HK-2 (cell line): ENCODE results near the gene NPDC1.

ENCODE experiments used
- DNase-seq: peaks from one replicate; pipeline ENCODE4 v3.0.0-alpha.2; 2018; ENCODE audit not compliant: unreplicated experiment

The NPDC1 gene

DNA sequence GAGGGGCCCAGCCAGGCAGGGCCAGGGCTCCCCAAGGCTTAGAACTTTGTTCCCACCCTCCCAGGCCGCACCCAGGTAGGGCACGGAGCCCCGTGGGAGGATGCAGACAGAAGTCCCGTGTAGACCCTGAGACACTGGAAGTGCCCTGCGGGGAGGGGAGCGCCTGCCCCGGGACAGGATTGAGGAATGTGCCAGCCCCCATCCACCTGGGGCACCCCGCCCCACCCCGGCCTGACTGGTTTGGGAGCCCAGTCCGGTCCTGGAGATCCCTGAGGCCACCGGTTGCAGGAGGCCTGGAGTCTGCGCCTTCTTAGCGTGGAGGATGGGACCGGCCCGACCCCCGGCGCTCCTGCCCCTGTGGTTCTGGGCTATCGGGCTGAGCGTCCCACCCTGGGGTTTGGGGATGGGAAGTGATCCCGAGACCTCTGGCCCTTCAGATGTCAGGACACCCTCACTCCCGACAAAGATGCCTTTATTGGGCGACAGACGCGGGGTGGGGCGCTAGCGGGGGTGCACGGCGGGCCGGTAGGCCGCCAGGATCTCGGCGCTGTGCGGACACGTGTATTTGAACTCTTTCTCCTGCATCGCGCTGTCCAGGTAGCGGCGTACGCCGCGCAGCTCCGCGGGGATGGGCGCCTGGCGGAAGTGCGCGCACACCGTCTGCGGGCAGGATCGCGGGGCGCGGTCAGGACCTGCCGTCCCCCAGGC, 51.6 kb downstream of the NPDC1 start:
- DNase-seq, result no peak

DNA sequence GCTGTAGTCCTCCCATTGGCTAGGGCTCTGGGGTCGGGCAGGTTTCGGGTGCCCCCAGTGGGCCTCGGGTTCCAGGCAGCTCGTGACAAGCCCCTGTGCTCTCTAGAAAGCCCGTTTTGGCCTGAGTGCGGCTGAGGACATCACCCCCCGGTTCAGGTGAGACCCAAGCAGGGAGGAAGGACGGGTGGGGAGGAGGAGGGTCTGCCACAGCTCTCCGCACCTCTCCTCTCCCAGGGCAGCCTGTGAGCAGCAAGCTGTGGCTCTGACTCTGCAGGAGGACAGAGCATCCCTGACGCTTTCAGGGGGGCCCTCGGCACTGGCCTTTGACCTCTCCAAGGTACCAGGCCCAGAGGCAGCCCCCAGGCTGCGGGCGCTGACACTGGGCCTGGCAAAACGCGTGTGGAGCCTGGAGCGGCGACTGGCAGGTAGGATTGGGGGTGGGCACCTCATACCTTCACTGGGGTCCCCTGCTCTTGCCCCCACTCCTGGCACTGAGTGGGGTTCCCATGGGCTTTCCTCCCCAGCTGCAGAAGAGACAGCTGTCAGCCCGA, 53.1 kb downstream of the NPDC1 start:
- DNase-seq, result no peak

DNA sequence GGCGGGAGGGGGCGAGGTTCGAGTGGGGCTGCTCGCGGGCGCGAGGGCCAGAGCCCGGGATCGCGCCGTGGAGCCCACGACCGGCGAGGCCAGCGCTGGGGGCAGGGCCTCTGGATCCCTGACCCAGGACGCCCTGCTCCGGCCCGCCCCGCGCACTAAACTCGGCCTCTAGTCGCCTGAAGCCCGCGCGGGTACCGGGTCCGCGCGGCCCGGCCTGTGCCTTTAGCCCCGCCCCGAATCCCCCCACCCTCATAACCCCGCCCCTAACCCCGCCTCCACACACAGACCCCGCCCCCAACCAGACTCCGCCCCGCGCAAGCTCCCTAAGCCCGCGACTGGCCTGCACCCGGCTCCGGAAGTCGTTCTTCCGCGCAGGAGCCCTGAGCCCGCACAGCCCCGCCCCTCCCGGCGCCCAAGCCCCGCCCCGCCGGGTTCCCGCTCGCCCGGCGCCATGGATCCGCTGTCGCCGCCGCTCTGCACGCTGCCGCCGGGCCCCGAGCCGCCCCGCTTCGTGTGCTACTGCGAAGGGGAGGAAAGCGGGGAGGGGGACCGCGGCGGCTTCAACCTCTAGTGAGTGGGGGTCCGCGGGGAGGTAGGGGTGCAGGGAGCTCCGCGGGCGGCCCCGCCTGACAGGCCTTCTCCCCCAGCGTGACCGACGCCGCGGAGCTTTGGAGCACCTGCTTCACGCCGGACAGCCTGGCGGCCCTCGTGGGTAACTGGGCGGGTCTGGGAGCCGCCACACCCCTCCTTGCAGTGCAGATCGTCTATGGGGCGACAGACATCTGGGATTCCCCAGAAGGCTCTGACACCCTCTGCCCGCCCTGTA, 53.8 kb downstream of the NPDC1 start, which contains the start of gene PAXX:
PAXX (plus strand) TSS at position 430 of the 826 bp plus-strand sequence; CDS start at position 452, 22 bp downstream.
- peak; percentile 97 for DNase-seq

DNA sequence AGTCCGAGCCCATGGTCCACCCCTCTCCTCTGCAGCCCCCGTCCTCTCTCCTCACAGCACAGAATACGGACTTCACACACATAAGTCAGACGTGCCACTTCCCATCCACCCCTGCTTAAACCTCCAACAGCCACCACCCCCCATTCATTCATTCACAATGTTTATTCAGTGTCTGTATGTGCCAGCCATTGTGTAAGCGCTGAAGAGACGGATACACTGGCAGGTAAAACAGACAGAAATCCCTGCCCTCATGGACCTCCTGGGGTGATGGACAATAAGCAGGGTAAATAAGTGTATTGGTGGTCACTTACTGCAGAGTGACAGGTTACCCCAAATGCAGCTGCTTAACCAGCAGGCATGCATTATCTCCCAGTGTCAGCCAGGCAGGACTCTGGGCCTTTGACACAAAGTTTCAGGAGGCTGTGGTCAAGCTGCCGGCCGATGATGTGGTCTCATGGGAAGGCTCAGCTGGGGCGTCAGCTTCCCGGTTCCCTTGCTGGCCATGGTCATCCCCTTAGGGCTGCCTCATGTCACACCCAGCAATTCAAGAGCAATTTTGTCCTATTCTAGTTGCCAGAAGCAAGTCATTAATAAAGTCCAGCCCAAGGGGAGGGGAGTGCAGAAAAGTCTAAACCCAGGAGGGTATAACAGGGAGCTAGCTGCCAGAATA, 55.6 kb downstream of the NPDC1 start:
- DNase-seq, result no peak
